H1 (cell line): Measurements from ENCODE around the gene LITAF. TPM values are rescaled to one million over a fixed set of nuclear protein-coding genes. Genes with fewer than 3 reads are reported as not detected.
A peak's percentile ranks its signal among the peaks of the same experiment; 100 is the strongest.

ENCODE experiments used
- CTCF ChIA-PET: fragments of 300-600 bp; sonication (Branson Sonifier 250); formaldehyde crosslinking; loops from one replicate; lab custom pipeline; 2021; ENCODE audit not compliant: partially characterized antibody; lab: Charles Lee
- POLR2A ChIA-PET: fragments of 300-600 bp; sonication (Branson Sonifier 250); formaldehyde crosslinking; loops from one replicate; lab custom pipeline; 2021; ENCODE audit warnings: inconsistent platforms; ENCODE audit not compliant: partially characterized antibody; lab: Charles Lee
- DNase-seq, 2 experiments: peaks; one replicate each; pipeline versions ENCODE4 v3.0.0 to v3.0.0-alpha.2; 2010 to 2022; ENCODE audit warnings: low spot score in 2 of 2, low read depth in 1 of 2, mixed read lengths in 1 of 2
- FAIRE-seq: peaks from 2 replicates; lab custom pipeline; 2011; peaks lifted over from hg19 to GRCh38; lab: Jason Lieb, UNC
- H2AFZ ChIP-seq: 2 replicates; pipeline ENCODE4 v1.8.1; 2012; ENCODE audit warnings: low read length, inconsistent platforms
- H2AK5ac ChIP-seq: 2 replicates; pipeline ENCODE4 v1.6.1; 2013; ENCODE audit warnings: low read depth, low read length
- H2BK120ac ChIP-seq: replicated peaks from 2 replicates; pipeline ENCODE3; 2013; ENCODE audit warnings: low read depth, low read length, inconsistent platforms
- H2BK12ac ChIP-seq: 2 replicates; pipeline ENCODE4 v1.6.1; 2013; ENCODE audit warnings: low read depth, low read length
- H2BK15ac ChIP-seq: 2 replicates; pipeline ENCODE4 v1.6.1; 2013; ENCODE audit warnings: low read length
- H2BK20ac ChIP-seq: 2 replicates; pipeline ENCODE4 v1.6.1; 2013; ENCODE audit warnings: low read length
- H2BK5ac ChIP-seq: 2 replicates; pipeline ENCODE4 v1.6.1; 2013; ENCODE audit warnings: low read depth, low read length
- H3K14ac ChIP-seq: 2 replicates; pipeline ENCODE4 v1.6.1; 2013; ENCODE audit warnings: inconsistent platforms; ENCODE audit not compliant: insufficient read length
- H3K18ac ChIP-seq: 2 replicates; pipeline ENCODE4 v1.6.1; 2013; ENCODE audit warnings: low read length; ENCODE audit errors: extremely low read depth
- H3K23ac ChIP-seq: 2 replicates; pipeline ENCODE4 v1.6.1; 2013; ENCODE audit warnings: inconsistent platforms; ENCODE audit not compliant: insufficient read length
- H3K23me2 ChIP-seq: 2 replicates; pipeline ENCODE4 v1.6.1; 2013; ENCODE audit warnings: low read depth, low read length
- H3K27ac ChIP-seq: 2 replicates; pipeline ENCODE4 v1.6.1; 2011; ENCODE audit warnings: low read depth, low read length, inconsistent platforms
- H3K27me3 ChIP-seq, 4 experiments: replicated peaks in 1 of 4; 1 replicate in 1 of 4; 2 replicates in 3 of 4; pipeline versions ENCODE4 v1.6.1 to v1.8.1; 2011 to 2013; ENCODE audit warnings: low read length in 3 of 4, mild to moderate bottlenecking in 3 of 4, inconsistent platforms in 2 of 4, mixed read lengths in 2 of 4, moderate library complexity in 1 of 4; ENCODE audit not compliant: control insufficient read depth in 3 of 4, insufficient read depth in 3 of 4; ENCODE audit errors: extremely low read depth in 1 of 4
- H3K36me3 ChIP-seq, 4 experiments: 2 replicates each; pipeline versions ENCODE4 v1.6.1 to v1.8.1; 2011 to 2013; ENCODE audit warnings: mild to moderate bottlenecking in 4 of 4, low read length in 3 of 4, moderate library complexity in 2 of 4, control low read depth in 1 of 4, inconsistent platforms in 1 of 4; ENCODE audit not compliant: insufficient read depth in 4 of 4, control insufficient read depth in 2 of 4
- H3K4ac ChIP-seq: replicated peaks from 2 replicates; pipeline ENCODE3; 2013; ENCODE audit warnings: low read length, low read depth, mixed read lengths, inconsistent platforms; ENCODE audit not compliant: insufficient read length
- H3K4me1 ChIP-seq, 4 experiments: replicated peaks in 1 of 4; 1 replicate in 1 of 4; 2 replicates in 3 of 4; pipeline versions ENCODE4 v1.6.1 to v1.8.1; 2011 to 2013; ENCODE audit warnings: low read length in 3 of 4, inconsistent platforms in 2 of 4, mixed read lengths in 1 of 4; ENCODE audit not compliant: insufficient read depth in 4 of 4, control insufficient read depth in 3 of 4
- H3K4me2 ChIP-seq, 2 experiments: 2 replicates each; pipeline versions ENCODE4 v1.6.1 to v1.8.1; 2011 to 2013; ENCODE audit warnings: low read depth in 2 of 2, low read length in 2 of 2, control low read depth in 1 of 2, inconsistent platforms in 1 of 2, mild to moderate bottlenecking in 1 of 2; ENCODE audit not compliant: insufficient read depth in 1 of 2
- H3K4me3 ChIP-seq, 4 experiments: fragments of 200-600, 300-600 bp in 1 of 4; sonication (generic), shearing (Covaris generic), sonication (Bioruptor Twin) in 1 of 4; 2 replicates each; pipeline versions ENCODE4 v1.5.1 to v1.8.1; 2011 to 2016; ENCODE audit warnings: low read length in 4 of 4, low read depth in 3 of 4, control low read depth in 2 of 4, inconsistent platforms in 2 of 4, mild to moderate bottlenecking in 2 of 4, mixed read lengths in 1 of 4, moderate library complexity in 1 of 4; ENCODE audit not compliant: insufficient read depth in 2 of 4; ENCODE audit errors: extremely low read depth in 1 of 4
- H3K56ac ChIP-seq: replicated peaks from 2 replicates; pipeline ENCODE3; 2013; ENCODE audit warnings: low read depth, mild to moderate bottlenecking, mixed read lengths, low read length, inconsistent platforms; ENCODE audit not compliant: insufficient read length
- H3K79me1 ChIP-seq: 2 replicates; pipeline ENCODE4 v1.6.1; 2013; ENCODE audit warnings: low read depth, low read length, control low read depth
- H3K79me2 ChIP-seq, 2 experiments: 2 replicates each; pipeline versions ENCODE4 v1.6.1 to v1.8.1; 2012 to 2013; ENCODE audit warnings: low read length in 2 of 2, mild to moderate bottlenecking in 2 of 2, inconsistent platforms in 1 of 2; ENCODE audit not compliant: insufficient read depth in 2 of 2, control insufficient read depth in 1 of 2
- H3K9ac ChIP-seq, 4 experiments: replicated peaks in 1 of 4; 1 replicate in 1 of 4; 2 replicates in 3 of 4; pipeline versions ENCODE4 v1.6.1 to v1.8.1; 2011 to 2013; ENCODE audit warnings: low read depth in 3 of 4, low read length in 3 of 4, control low read depth in 2 of 4, mild to moderate bottlenecking in 2 of 4, moderate library complexity in 2 of 4, inconsistent platforms in 1 of 4; ENCODE audit errors: extremely low read depth in 1 of 4
- H3K9me3 ChIP-seq, 2 experiments: 2 replicates each; pipeline versions ENCODE4 v1.6.1 to v1.8.1; 2012 to 2013; ENCODE audit warnings: mild to moderate bottlenecking in 2 of 2, moderate library complexity in 2 of 2, control low read depth in 1 of 2, inconsistent platforms in 1 of 2, low read depth in 1 of 2, low read length in 1 of 2, mixed read lengths in 1 of 2; ENCODE audit not compliant: insufficient read depth in 2 of 2
- H4K20me1 ChIP-seq, 2 experiments: replicated peaks in 1 of 2; 2 replicates each; pipeline versions ENCODE3 to v1.8.1; 2011 to 2013; ENCODE audit warnings: inconsistent platforms in 2 of 2, low read length in 2 of 2, mild to moderate bottlenecking in 1 of 2; ENCODE audit not compliant: insufficient read depth in 2 of 2, control insufficient read depth in 1 of 2
- H4K5ac ChIP-seq: 2 replicates; pipeline ENCODE4 v1.6.1; 2013; ENCODE audit warnings: low read length, low read depth, mixed read lengths, inconsistent platforms; ENCODE audit not compliant: insufficient read length
- H4K8ac ChIP-seq: 2 replicates; pipeline ENCODE4 v1.8.0; 2013; ENCODE audit warnings: mild to moderate bottlenecking, moderate library complexity, low read length, inconsistent platforms; ENCODE audit not compliant: insufficient read depth; ENCODE audit errors: extremely low read depth
- H4K91ac ChIP-seq: replicated peaks from 2 replicates; pipeline ENCODE3; 2013; ENCODE audit warnings: low read length, mixed read lengths, inconsistent platforms; ENCODE audit not compliant: insufficient read length
- CTCF ChIP-seq, 3 experiments: IDR thresholded peaks; 1 replicate in 2 of 3; 2 replicates in 1 of 3; pipeline versions ENCODE4 v1.5.1 to v1.6.1; 2011; ENCODE audit warnings: low read length in 3 of 3, mild to moderate bottlenecking in 3 of 3, inconsistent platforms in 2 of 3, low read depth in 1 of 3, moderate library complexity in 1 of 3; ENCODE audit not compliant: insufficient read depth in 1 of 3; ENCODE audit errors: control extremely low read depth in 1 of 3
- TAF7 ChIP-seq: optimal IDR thresholded peaks from 2 replicates; pipeline ENCODE3; 2011; ENCODE audit warnings: low read depth, mild to moderate bottlenecking, inconsistent platforms, low read length, moderate library complexity, borderline replicate concordance
- WGBS, 2 experiments: shearing (Covaris generic) in 1 of 2; methylation state at CpG; one replicate each; pipeline versions ENCODE4 v1.1.6 to v1.1.7; 2013 to 2015; ENCODE audit warnings: low lambda C conversion rate in 2 of 2, mixed read lengths in 2 of 2, inconsistent platforms in 1 of 2, low coverage in 1 of 2, missing lambda C conversion rate in 1 of 2; ENCODE audit not compliant: insufficient replicate concordance in 2 of 2, insufficient coverage in 1 of 2, insufficient read length in 1 of 2; ENCODE audit errors: extremely low coverage in 1 of 2, missing lambda C conversion rate in 1 of 2; 5-methylcytosine and 5-hydroxymethylcytosine counted together
- polyA plus RNA-seq, 7 experiments: library from polyadenylated mRNA; depleted of rRNA in 3 of 7; stranded (reverse) in 5 of 7; unstranded in 2 of 7; fragments of >200 nt in 5 of 7; fragments of 200-250 nt in 2 of 7; gene quantifications; 1 replicate in 5 of 7; 2 replicates in 1 of 7; 4 replicates in 1 of 7; pipeline versions ENCODE4 v1.2.1 to v1.2.3, GENCODE V29; 2011 to 2013; ENCODE audit warnings: missing spikeins in 2 of 7, mixed read lengths in 2 of 7
- total RNA-seq: library from RNA; stranded (reverse); fragmentation: NEBNext Ultra II Directional; extraction: Animal tissue kit (Norgen Biotek cat#: 25700); gene quantifications from 2 replicates; pipeline ENCODE4 v1.2.1, GENCODE V29; 2021

Gene LITAF
- total and polyA plus RNA-seq, 2 of the 8 experiments (the other 6 are each of a cell fraction or from before 2014, with no cell fraction given): 165 to 205 TPM

GRCh38 chr16:11497851-11498289 lies 88.8 kb downstream of the LITAF start:
- Histone ChIP-seq H3K56ac (peak overlapping the region; percentile 1), H3K79me2 (peaks cover 0 to 2% of the 10 kb centered on the region in 2 experiments; a peak in 1 of 4 replicates), H4K20me1 (no peaks in the 10 kb centered on the region), H2BK5ac (peak overlapping the region; percentile 94), H3K9ac (no peak overlapping the region), H2AK5ac (no peak overlapping the region), H3K27me3 (no peaks in the 10 kb centered on the region), H3K23ac (no peak overlapping the region), H3K36me3 (no peaks in the 10 kb centered on the region), H2BK20ac (peak overlapping the region; percentile 75; the same call in 1 of the 2 replicates), H3K79me1 (no peaks in the 10 kb centered on the region; the same call in 1 of the 2 replicates), H3K14ac (no peak overlapping the region), H3K4me3 (no peak overlapping the region), H3K4me1 (peaks cover 8 to 46% (median 31%) of the 10 kb centered on the region in 4 experiments), H4K8ac (no peak overlapping the region), H3K4me2 (no peak overlapping the region; a peak in 1 of 4 replicates), H3K18ac (no peak overlapping the region), H3K9me3 (no peaks in the 10 kb centered on the region), H4K91ac (peak overlapping the region; percentile 90), H3K4ac (no peak overlapping the region), H4K5ac (peak overlapping the region; percentile 61), H2BK15ac (no peak overlapping the region), H2BK12ac (no peak overlapping the region), H3K23me2 (peaks cover 6% of the 10 kb centered on the region), H2BK120ac (peak overlapping the region; percentile 87), H3K27ac (no peak overlapping the region), H2AFZ (no peak overlapping the region)
- 86% methylated on average over 5 of the region's 5 CpGs; no CpG with 5 or more reads in 1 of the 2 experiments for WGBS, 2 experiments
- FAIRE-seq (no peak), DNase-seq (no peak)
- ChIA-PET CTCF (interaction anchor here (1.1 to 1.8 kb wide), 4 partner anchors 40 to 217 kb away, joined by 3 to 8 read pairs (median 5); no protein-coding TSS in a partner anchor), POLR2A (interaction anchor here (0.8 to 2.3 kb wide), 12 partner anchors 9 to 243 kb away, joined by 3 to 6 read pairs (median 3); a partner anchor contains a TSS)
- peak; percentile 52 for TF ChIP-seq TAF7
- no peak for TF ChIP-seq CTCF (IDR thresholded peaks at IDR 0.05; ENCODE audit: control extremely low read depth in 1 of 3, insufficient read depth in 1 of 3, low read depth in 1 of 3, low read length in 3 of 3)
